Testis (tissue), 3 donors: ENCODE data around the gene TIMM8A. TPM values are rescaled to one million over a fixed set of nuclear protein-coding genes. Genes with fewer than 3 reads are reported as not detected.
"Not testable (repeated sequence)": the region's sequence is repeated elsewhere in the genome, so short reads cannot be mapped to it uniquely, and the experiment has no call there.

ENCODE experiments used
- DNase-seq: peaks from one replicate; pipeline ENCODE4 v3.0.0-alpha.2; 2019
- H3K27ac ChIP-seq, 2 donors: fragments of 200-600 bp; sonication (generic); one replicate each; pipeline ENCODE4 v1.5.1; 2019
- H3K27me3 ChIP-seq: fragments of 200-600 bp; sonication (generic); one replicate; pipeline ENCODE4 v1.5.1; 2019
- H3K36me3 ChIP-seq: fragments of 200-600 bp; sonication (generic); one replicate; pipeline ENCODE4 v1.5.1; 2017; ENCODE audit warnings: low read depth; ENCODE audit errors: missing control alignments
- H3K4me1 ChIP-seq: fragments of 200-600 bp; sonication (generic); one replicate; pipeline ENCODE4 v1.5.1; 2019
- H3K4me3 ChIP-seq, 2 donors: fragments of 200-600 bp; sonication (generic); one replicate each; pipeline ENCODE4 v1.5.1; 2017 to 2019
- H3K9me3 ChIP-seq: fragments of 200-600 bp; sonication (generic); one replicate; pipeline ENCODE4 v1.5.1; 2017
- CTCF ChIP-seq, 3 experiments: fragments of 450-650 bp in 2 of 3; fragments of 200-600 bp in 1 of 3; sonication (generic) in 1 of 3; IDR thresholded peaks; one replicate each; pipeline ENCODE4 v1.5.1; 2016 to 2019; ENCODE audit warnings: antibody characterized with exemption in 3 of 3, mild to moderate bottlenecking in 2 of 3, moderate library complexity in 1 of 3
- POLR2A ChIP-seq: fragments of 450-650 bp; IDR thresholded peaks from one replicate; pipeline ENCODE4 v1.6.1; 2017; ENCODE audit warnings: antibody characterized with exemption, mild to moderate bottlenecking, moderate library complexity
- WGBS, 2 donors: methylation state at CpG; one replicate each; pipeline ENCODE4 v1.1.5; 2018; 5-methylcytosine and 5-hydroxymethylcytosine counted together
- intact Hi-C: fragments of 100-400 bp; cut with DNase I; formaldehyde crosslinking; loops from one replicate; pipeline ENCODE4 v1.15.1; 2023; ENCODE audit warnings: low total_unique reads
- polyA plus RNA-seq: library from polyadenylated mRNA; stranded (reverse); fragments of 350-450 nt; fragmentation: Illumina TruSeq; extraction: RNeasy Lipid Tissue Mini Kit (QIAGEN cat#74804); gene quantifications from one replicate; pipeline ENCODE4 v1.2.3, GENCODE V29; 2014; ENCODE audit warnings: low read depth, low replicate concordance; ENCODE audit not compliant: insufficient read depth
- total RNA-seq, 2 donors: library from RNA; depleted of rRNA; stranded (reverse); fragments of >200 nt; gene quantifications; one replicate each; pipeline ENCODE4 v1.2.3, GENCODE V29; 2016

TIMM8A gene
- total and polyA plus RNA-seq, 3 donors from 2014 or later, result 8.2 to 11.1 (median 9.3) TPM

DNA sequence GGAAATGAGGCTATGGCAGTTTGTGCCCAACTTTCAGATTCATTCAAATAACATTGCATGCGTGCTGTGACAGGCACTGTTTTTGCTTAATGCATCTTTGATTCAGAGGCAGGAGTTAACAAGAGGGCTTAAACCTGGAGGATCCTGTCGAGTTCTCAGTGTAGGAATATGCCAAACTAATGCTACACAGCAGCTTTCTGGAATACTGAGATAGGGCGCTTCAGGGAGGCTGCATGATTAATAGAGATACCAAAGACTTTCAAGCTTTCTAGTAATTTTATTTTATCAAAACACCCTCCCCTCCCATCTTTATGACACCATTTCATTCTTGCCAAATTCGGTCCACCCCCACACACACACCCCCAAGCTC, 636 bp upstream of the TIMM8A start:
- H3K27me3 ChIP-seq, result no peaks in the 10 kb centered on the region
- H3K36me3 ChIP-seq, result no peaks in the 10 kb centered on the region
- H3K4me3 ChIP-seq, result peak overlapping the region; percentile 63 to 74
- TF ChIP-seq CTCF (IDR thresholded peaks at IDR 0.05) (no peak), POLR2A (no peak)
- WGBS, 2 donors, result 14 to 30% methylated on average over 4 of the region's 4 CpGs
- H3K27ac ChIP-seq, result peak overlapping the region in 1 of 2 donors; percentile 81
- intact Hi-C loops, result no loop called here
- no peak for DNase-seq
- H3K9me3 ChIP-seq, result no peaks in the 10 kb centered on the region
- H3K4me1 ChIP-seq, result no peaks in the 10 kb centered on the region

DNA sequence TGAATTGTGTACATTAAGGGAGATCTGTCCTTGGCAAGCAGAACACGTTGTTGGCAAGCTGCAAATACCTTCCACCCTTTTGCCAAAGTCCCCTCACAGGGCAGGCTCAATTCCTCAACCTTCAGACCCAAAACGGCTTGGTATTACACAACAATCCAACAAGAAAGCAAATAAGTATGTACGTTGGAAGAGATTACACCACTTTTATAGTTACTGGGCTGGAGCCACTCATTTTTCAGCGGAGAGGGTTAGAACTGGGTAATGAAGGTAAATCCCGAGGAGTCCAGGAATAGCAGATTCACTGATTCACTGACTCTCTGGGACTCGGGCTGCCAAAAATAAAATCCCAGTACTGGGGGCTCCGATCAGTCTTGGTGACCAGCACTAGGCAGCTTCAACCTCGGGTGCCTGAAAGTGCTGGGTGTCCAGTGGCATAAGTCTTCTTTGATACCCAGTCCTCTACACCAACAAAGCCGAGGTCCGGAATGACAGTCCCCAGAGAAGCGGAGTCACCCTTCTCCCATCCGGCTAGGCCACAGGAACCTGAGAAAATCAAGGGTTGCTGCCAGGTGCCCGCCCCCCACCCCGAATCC, 587 bp downstream of the TIMM8A start:
- no peaks in the 10 kb centered on the region for H3K9me3 ChIP-seq
- no peaks in the 10 kb centered on the region for H3K36me3 ChIP-seq
- TF ChIP-seq CTCF (IDR thresholded peaks at IDR 0.05), result no peak
- H3K4me1 ChIP-seq, result no peaks in the 10 kb centered on the region
- DNase-seq, result peak; percentile 15
- intact Hi-C loops, result no loop called here
- H3K27me3 ChIP-seq, result no peaks in the 10 kb centered on the region
- H3K4me3 ChIP-seq, result peak overlapping the region; percentile 63 to 74
- H3K27ac ChIP-seq, result peak overlapping the region in 1 of 2 donors; percentile 81
- whole genome bisulfite sequencing, 2 donors, result 0 to 3% methylated on average over 8 to 10 of the region's 14 CpGs

GRCh38 chrX:101337776-101338271, 10.7 kb downstream of the TIMM8A start:
- H3K27ac ChIP-seq, result no peak overlapping the region
- WGBS, 2 donors, result 92 to 94% methylated on average over 4 of the region's 4 CpGs
- intact Hi-C loops, result no loop called here

DNA sequence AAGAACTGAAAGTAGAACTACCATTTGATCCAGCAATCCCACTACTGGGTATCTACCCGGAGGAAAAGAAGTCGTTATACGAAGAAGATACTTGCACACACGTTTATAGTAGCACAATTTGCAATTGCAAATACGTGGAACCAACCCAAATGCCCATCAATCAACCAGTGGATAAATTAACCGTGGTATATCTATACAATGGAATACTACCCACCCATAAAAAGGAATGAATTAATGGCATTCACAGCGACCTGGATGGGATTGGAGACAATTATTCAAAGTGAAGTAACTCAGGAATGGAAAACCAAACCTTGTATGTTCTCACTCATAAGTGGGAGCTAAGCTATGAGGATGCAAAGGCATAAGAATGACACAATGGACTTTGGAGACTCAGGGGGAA, 14.2 kb downstream of the TIMM8A start:
- not testable (repeated sequence) for H3K36me3 ChIP-seq

More at GRCh38 chrX:101337776-101338271, 10.7 kb downstream of the TIMM8A start:
- H3K4me1 ChIP-seq, result no peaks in the 10 kb centered on the region
- no peaks in the 10 kb centered on the region for H3K27me3 ChIP-seq
- TF ChIP-seq POLR2A (no peak), CTCF (IDR thresholded peaks at IDR 0.05) (no peak)
- H3K9me3 ChIP-seq, result no peaks in the 10 kb centered on the region
- H3K36me3 ChIP-seq, result no peaks in the 10 kb centered on the region
- H3K4me3 ChIP-seq, result no peak overlapping the region
- no peak for DNase-seq

GRCh38 chrX:101326600-101326999, 21.9 kb downstream of the TIMM8A start:
- H3K9me3 ChIP-seq, H3K36me3 ChIP-seq, H3K4me1 ChIP-seq, H3K27ac ChIP-seq, H3K27me3 ChIP-seq, DNase-seq, H3K4me3 ChIP-seq, intact Hi-C loops: not testable (repeated sequence)
- WGBS, 2 donors, result 97% methylated on average over 3 of the region's 3 CpGs; no CpG with 5 or more reads in 1 of the 2 donors

More for the DNA sequence above, 14.2 kb downstream of the TIMM8A start:
- WGBS, 2 donors, result 86 to 88% methylated on average over 5 to 7 of the region's 7 CpGs
- DNase-seq, H3K27me3 ChIP-seq, H3K4me1 ChIP-seq, intact Hi-C loops, H3K27ac ChIP-seq, H3K4me3 ChIP-seq, H3K9me3 ChIP-seq: not testable (repeated sequence)

DNA sequence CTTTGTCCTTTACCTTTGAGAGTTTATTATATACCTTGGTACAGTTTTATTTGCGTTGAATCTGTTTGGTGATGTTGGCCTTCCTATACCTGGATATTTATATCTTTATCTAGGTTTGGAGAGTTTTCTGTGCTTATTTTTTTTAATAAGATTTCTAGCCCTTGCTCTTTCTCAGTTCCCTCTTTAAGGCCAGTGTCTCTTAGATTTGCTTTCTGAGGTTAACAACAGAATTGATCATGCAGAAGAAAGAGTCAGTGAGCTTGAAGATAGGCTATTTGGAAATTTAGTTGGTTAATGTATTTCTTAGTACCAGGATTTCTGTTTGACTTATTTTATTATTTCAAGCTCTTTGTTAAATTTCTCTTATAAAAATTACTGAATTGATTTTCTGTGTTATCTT, 44.8 kb downstream of the TIMM8A start:
- intact Hi-C loops, result no loop called here
- H3K4me1 ChIP-seq, result no peaks in the 10 kb centered on the region
- H3K27ac ChIP-seq, result no peak overlapping the region
- H3K27me3 ChIP-seq, result no peaks in the 10 kb centered on the region
- H3K4me3 ChIP-seq, result no peak overlapping the region
- 94 to 100% methylated on average over 1 of the region's 1 CpG for WGBS, 2 donors
- H3K36me3 ChIP-seq, result no peaks in the 10 kb centered on the region
- H3K9me3 ChIP-seq, result no peaks in the 10 kb centered on the region
- DNase-seq, result no peak
- TF ChIP-seq POLR2A (no peak), CTCF (IDR thresholded peaks at IDR 0.05) (no peak)
